GM06990 (cell line): Measurements from ENCODE around the gene ZC3H18.

Source experiments
- DNase-seq: peaks from one replicate; pipeline ENCODE4 v3.0.0-alpha.2; 2011; ENCODE audit not compliant: insufficient read length; ENCODE audit errors: extremely low read depth
- H3K27me3 ChIP-seq: replicated peaks from 2 replicates; pipeline ENCODE4 v1.6.0; 2011; ENCODE audit warnings: low read length; ENCODE audit not compliant: control insufficient read depth, insufficient read depth
- H3K36me3 ChIP-seq: 2 replicates; pipeline ENCODE4 v1.5.1; 2011; ENCODE audit warnings: low read length; ENCODE audit not compliant: control insufficient read depth, insufficient read depth
- H3K4me3 ChIP-seq: replicated peaks from 2 replicates; pipeline ENCODE4 v1.5.1; 2011; ENCODE audit warnings: low read depth, mild to moderate bottlenecking, control low read depth, low read length
- TF ChIP-seq, protein P1 (sequence below): IDR thresholded peaks from 2 replicates; pipeline ENCODE4 v1.5.1; 2011; ENCODE audit warnings: low read length, control low read depth, mild to moderate bottlenecking, inconsistent platforms; ENCODE audit not compliant: insufficient read depth, poor library complexity, severe bottlenecking

Gene ZC3H18

DNA sequence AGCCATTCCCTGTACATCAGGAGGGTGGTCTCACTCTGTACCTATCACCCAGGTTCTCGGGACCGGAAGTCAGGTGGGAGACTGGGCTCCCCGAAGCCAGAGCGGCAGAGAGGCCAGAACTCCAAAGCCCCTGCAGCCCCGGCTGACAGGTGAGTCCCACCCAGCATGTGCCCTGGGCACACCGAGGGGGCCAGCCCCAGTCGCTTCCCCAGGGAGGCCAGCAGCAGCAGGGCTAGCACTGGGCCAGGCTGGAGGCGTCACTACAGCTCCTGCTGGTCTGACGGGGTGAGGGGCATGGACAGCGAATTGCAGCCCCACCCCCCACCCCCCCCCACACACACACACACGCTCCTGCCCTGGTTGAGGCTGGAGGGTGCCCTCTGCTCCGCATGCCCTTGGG is 60.2 kb downstream of the ZC3H18 start:
- Histone ChIP-seq H3K4me3 (no peak overlapping the region), H3K27me3 (no peaks in the 10 kb centered on the region), H3K36me3 (peaks cover 23% of the 10 kb centered on the region)
- no peak for DNase-seq
- TF ChIP-seq, protein P1, sequence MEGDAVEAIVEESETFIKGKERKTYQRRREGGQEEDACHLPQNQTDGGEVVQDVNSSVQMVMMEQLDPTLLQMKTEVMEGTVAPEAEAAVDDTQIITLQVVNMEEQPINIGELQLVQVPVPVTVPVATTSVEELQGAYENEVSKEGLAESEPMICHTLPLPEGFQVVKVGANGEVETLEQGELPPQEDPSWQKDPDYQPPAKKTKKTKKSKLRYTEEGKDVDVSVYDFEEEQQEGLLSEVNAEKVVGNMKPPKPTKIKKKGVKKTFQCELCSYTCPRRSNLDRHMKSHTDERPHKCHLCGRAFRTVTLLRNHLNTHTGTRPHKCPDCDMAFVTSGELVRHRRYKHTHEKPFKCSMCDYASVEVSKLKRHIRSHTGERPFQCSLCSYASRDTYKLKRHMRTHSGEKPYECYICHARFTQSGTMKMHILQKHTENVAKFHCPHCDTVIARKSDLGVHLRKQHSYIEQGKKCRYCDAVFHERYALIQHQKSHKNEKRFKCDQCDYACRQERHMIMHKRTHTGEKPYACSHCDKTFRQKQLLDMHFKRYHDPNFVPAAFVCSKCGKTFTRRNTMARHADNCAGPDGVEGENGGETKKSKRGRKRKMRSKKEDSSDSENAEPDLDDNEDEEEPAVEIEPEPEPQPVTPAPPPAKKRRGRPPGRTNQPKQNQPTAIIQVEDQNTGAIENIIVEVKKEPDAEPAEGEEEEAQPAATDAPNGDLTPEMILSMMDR: no peak

DNA sequence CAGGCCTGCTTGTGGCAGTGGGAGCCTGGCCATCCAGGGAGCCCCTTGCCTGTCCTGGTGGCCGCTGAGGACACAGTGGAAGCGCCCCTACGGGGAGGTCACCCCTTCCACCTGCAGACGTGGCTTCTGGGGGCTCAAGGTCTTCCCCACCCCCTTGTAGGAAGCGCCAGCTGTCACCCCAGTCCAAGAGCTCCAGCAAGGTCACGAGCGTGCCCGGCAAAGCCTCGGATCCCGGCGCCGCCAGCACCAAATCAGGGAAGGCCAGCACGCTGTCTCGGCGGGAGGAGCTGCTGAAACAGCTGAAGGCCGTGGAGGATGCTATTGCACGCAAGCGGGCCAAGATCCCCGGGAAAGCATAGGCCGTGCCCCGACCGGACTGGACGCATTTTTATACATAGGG is 60.7 kb downstream of the ZC3H18 start:
- H3K36me3 ChIP-seq: peaks cover 23% of the 10 kb centered on the region
- H3K27me3 ChIP-seq: no peaks in the 10 kb centered on the region
- DNase-seq: no peak
- TF ChIP-seq, protein P1: no peak
- no peak overlapping the region for H3K4me3 ChIP-seq

DNA sequence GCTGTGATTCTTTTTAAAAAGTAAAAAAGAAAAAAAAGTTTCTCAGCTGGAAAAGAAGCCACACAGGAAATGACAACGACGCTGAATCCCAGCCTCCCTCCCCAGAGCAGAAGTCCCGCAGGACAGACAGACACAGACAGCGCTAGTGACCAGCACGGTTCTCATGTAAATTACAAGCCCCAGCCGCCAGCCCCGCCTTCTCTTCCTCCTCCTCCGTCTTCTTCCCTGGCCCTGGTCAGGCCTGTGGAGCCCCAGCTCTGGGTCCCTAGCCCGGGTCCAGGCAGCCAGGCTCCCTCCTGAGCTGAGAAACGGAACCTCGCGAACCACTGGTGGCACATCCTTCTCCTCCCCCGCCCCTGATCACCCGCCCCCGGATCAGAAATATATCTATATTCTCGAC is 61.2 kb downstream of the ZC3H18 start:
- H3K36me3 ChIP-seq: peaks cover 23% of the 10 kb centered on the region
- TF ChIP-seq, protein P1: no peak
- no peak overlapping the region for H3K4me3 ChIP-seq
- H3K27me3 ChIP-seq: no peaks in the 10 kb centered on the region
- no peak for DNase-seq

DNA sequence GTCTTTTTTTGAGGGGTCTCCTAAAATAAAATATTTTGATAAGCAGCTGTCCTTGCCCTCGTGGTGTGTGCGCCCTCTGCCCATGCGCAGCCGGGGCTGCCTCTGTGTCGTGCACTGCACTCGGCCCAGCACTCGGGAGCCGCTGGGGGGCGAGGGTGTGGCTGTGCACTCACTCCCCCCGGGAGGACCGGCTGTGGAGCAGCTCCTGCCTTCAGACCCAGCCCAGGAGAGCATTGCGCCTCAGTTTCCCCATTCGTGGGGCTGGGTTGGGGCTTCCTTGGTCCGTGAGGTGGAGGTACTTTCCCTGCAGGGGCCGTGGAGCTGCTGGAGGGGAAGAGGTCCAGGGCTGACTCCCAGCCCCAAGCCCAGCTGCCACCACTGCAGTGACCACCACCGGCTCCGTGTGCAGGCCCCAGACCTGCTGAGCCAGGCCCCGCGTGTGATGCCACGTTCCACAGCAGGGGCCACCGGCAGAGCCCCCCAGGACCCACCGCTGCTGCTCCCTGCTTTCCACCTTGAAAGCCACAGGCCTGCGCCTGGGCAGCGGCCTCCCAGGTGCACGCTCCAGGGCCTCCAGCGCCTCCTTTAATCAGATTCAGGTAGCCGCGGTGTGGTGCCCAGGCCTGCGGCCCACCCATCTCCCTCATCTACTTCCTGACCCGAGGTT is 61.9 kb downstream of the ZC3H18 start:
- H3K27me3 ChIP-seq: no peaks in the 10 kb centered on the region; the same call in 1 of the 2 replicates
- no peak for DNase-seq
- no peak overlapping the region for H3K4me3 ChIP-seq
- TF ChIP-seq, protein P1: no peak
- H3K36me3 ChIP-seq: peaks cover 19% of the 10 kb centered on the region

DNA sequence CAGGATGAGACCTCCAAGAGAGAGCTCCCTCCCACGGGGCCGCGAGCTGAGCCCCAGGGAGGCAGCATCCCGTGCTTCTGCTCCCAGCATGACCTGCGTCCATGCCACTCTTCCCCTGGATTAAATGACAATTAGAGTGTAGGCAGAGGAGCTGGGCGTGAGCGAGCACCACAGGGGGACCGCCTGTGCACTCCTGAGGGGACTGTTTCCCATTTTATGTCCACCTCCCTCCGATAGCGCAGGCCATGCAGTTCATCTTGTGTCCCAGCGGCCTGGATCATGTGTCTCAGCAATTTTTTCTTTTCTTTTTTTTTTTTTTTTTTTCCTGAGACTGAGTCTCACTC is 62.4 kb downstream of the ZC3H18 start:
- TF ChIP-seq, protein P1: no peak
- Histone ChIP-seq H3K36me3 (peaks cover 16% of the 10 kb centered on the region), H3K4me3 (no peak overlapping the region), H3K27me3 (no peaks in the 10 kb centered on the region; the same call in 1 of the 2 replicates)
- DNase-seq: no peak

DNA sequence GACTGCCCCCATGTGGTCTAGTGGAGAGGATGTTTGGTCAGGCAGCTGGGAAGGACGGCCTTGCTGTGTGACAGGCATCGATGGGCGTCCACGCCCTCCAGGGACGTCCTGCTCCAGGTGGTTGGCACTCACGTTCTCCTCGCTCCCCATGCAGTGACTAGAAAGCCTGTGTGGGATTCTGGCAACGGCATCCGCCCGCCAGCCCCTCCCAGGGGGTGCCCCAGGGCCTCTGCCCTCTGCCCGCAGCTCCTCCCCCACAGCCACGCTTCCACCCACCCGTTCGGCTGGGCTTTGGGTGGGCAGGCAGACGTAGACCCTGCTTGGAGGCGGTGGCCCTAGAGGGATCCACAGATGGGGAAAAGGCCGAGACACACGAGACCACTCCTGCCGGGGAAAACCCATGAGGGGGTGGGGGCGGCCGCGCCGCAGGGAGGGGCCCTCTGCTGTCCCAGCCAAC is 63.5 kb downstream of the ZC3H18 start:
- Histone ChIP-seq H3K36me3 (peaks cover 9% of the 10 kb centered on the region), H3K27me3 (peaks cover 3% of the 10 kb centered on the region; the same call in 1 of the 2 replicates), H3K4me3 (peak overlapping the region; percentile 66)
- TF ChIP-seq, protein P1: peak; percentile 60
- DNase-seq: no peak
